Stomach (tissue), 9 donors: Measurements from ENCODE around the gene MED15. TPM values are rescaled to one million over a fixed set of nuclear protein-coding genes. Genes with fewer than 3 reads are reported as not detected.

Experiments used
- DNase-seq, 2 donors: peaks; one replicate each; pipeline versions ENCODE4 v3.0.0 to v3.0.0-alpha.2; 2013 to 2019
- H3K27ac ChIP-seq, 5 donors: fragments of 200-600 bp in 4 of 5; sonication (generic) in 4 of 5; one replicate each; pipeline ENCODE4 v1.5.1; 2013 to 2019; ENCODE audit warnings: mild to moderate bottlenecking in 1 of 5, moderate library complexity in 1 of 5
- H3K27me3 ChIP-seq, 3 donors: fragments of 200-600 bp; sonication (generic); one replicate each; pipeline ENCODE4 v1.5.1; 2017 to 2019; ENCODE audit warnings: mixed run types in 1 of 3
- H3K36me3 ChIP-seq, 4 donors: fragments of 200-600 bp; sonication (generic); 1 replicate in 3 of 4; 2 replicates in 1 of 4; pipeline ENCODE4 v1.5.1; 2016 to 2019
- H3K4me1 ChIP-seq, 4 donors: fragments of 200-600 bp; sonication (generic); one replicate each; pipeline ENCODE4 v1.5.1; 2016 to 2019
- H3K4me3 ChIP-seq, 4 donors: fragments of 200-600 bp; sonication (generic) in 3 of 4; one replicate each; pipeline ENCODE4 v1.5.1; 2016 to 2019; ENCODE audit warnings: mild to moderate bottlenecking in 1 of 4
- H3K9me3 ChIP-seq, 4 donors: fragments of 200-600 bp; sonication (generic); one replicate each; pipeline ENCODE4 v1.5.1; 2016 to 2019
- EP300 ChIP-seq: sonication (generic); formaldehyde crosslinking; IDR thresholded peaks from one replicate; pipeline ENCODE4 v1.6.1; 2017; ENCODE audit warnings: antibody characterized with exemption
- POLR2A ChIP-seq, 4 donors: fragments of 450-650 bp; IDR thresholded peaks; one replicate each; pipeline ENCODE4 v1.6.1; 2016; ENCODE audit warnings: antibody characterized with exemption in 4 of 4, control low read depth in 2 of 4, mild to moderate bottlenecking in 1 of 4, moderate library complexity in 1 of 4
- POLR2AphosphoS5 ChIP-seq, 3 donors: sonication (generic); formaldehyde crosslinking; IDR thresholded peaks; one replicate each; pipeline ENCODE4 v1.6.1; 2016; ENCODE audit warnings: antibody characterized with exemption in 3 of 3
- WGBS, 5 donors: extraction: QIAGEN DNeasy Blood & Tissue Kit in 3 of 5; methylation state at CpG; one replicate each; pipeline versions ENCODE4 v1.1.5 to v1.1.7; 2013 to 2018; 5-methylcytosine and 5-hydroxymethylcytosine counted together
- intact Hi-C: fragments of 100-400 bp; cut with DNase I; formaldehyde crosslinking; loops from one replicate; pipeline ENCODE4 v1.15.1; 2023; ENCODE audit warnings: low total_unique reads
- polyA plus RNA-seq, 3 donors: library from polyadenylated mRNA; stranded (reverse); fragments of 200-250 nt; gene quantifications; one replicate each; pipeline ENCODE4 v1.2.3, GENCODE V29; 2013
- total RNA-seq, 5 donors: library from RNA; depleted of rRNA; stranded (reverse); fragments of >200 nt; gene quantifications; one replicate each; pipeline versions ENCODE4 v1.1.0 to v1.2.3, GENCODE V29; 2014 to 2016
- TF ChIP-seq, protein P1 (sequence below), 7 experiments: fragments of 450-650 bp in 4 of 7; fragments of 200-600 bp in 3 of 7; sonication (generic) in 3 of 7; IDR thresholded peaks; one replicate each; pipeline ENCODE4 v1.5.1; 2016 to 2019; ENCODE audit warnings: antibody characterized with exemption in 7 of 7, control low read depth in 2 of 7, mild to moderate bottlenecking in 1 of 7
- donor health status: healthy with polysubstance abuse.
- donor health status: Bipolar disorder and iron deficiency.
- donor health status: healthy.

MED15 gene
- total and polyA plus RNA-seq, 8 donors, result 28.3 to 289 (median 69.6) TPM

DNA sequence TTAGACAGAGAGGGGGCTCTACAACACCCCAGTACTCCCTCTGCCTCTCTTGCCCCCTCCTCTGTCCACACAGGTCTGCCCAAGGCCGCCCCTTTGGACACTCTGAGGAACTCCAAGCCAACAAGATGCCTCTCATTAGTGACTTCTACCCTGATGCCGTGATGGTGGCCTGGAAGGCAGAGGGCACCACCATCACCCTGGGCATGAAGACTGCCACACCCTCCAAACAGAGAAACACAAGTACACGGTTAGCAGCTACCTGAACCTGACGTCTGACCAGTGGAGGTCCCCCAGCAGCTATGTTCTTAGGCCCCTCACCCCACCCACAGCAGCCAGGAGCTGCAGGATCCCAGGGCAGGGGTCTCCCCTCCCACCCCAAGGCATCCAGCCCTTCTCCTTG lies 125.1 kb downstream of the MED15 start:
- no peak overlapping the region for H3K4me3 ChIP-seq
- peaks cover 0 to 38% (median 5%) of the 10 kb centered on the region in 3 donors for H3K27me3 ChIP-seq
- no peak overlapping the region for H3K27ac ChIP-seq
- intact Hi-C loops, result no loop called here
- WGBS, 5 donors, result 49 to 62% (median 59%) methylated on average over 4 of the region's 4 CpGs
- peaks cover 0 to 1% (median 0%) of the 10 kb centered on the region in 4 donors for H3K4me1 ChIP-seq
- TF ChIP-seq, protein P1, sequence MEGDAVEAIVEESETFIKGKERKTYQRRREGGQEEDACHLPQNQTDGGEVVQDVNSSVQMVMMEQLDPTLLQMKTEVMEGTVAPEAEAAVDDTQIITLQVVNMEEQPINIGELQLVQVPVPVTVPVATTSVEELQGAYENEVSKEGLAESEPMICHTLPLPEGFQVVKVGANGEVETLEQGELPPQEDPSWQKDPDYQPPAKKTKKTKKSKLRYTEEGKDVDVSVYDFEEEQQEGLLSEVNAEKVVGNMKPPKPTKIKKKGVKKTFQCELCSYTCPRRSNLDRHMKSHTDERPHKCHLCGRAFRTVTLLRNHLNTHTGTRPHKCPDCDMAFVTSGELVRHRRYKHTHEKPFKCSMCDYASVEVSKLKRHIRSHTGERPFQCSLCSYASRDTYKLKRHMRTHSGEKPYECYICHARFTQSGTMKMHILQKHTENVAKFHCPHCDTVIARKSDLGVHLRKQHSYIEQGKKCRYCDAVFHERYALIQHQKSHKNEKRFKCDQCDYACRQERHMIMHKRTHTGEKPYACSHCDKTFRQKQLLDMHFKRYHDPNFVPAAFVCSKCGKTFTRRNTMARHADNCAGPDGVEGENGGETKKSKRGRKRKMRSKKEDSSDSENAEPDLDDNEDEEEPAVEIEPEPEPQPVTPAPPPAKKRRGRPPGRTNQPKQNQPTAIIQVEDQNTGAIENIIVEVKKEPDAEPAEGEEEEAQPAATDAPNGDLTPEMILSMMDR (IDR thresholded peaks at IDR 0.05), result no peak
- TF ChIP-seq POLR2AphosphoS5 (IDR thresholded peaks at IDR 0.05) (no peak), POLR2A (IDR thresholded peaks at IDR 0.05) (no peak), EP300 (no peak)
- no peak for DNase-seq
- H3K9me3 ChIP-seq, result no peaks in the 10 kb centered on the region
- no peaks in the 10 kb centered on the region for H3K36me3 ChIP-seq

DNA sequence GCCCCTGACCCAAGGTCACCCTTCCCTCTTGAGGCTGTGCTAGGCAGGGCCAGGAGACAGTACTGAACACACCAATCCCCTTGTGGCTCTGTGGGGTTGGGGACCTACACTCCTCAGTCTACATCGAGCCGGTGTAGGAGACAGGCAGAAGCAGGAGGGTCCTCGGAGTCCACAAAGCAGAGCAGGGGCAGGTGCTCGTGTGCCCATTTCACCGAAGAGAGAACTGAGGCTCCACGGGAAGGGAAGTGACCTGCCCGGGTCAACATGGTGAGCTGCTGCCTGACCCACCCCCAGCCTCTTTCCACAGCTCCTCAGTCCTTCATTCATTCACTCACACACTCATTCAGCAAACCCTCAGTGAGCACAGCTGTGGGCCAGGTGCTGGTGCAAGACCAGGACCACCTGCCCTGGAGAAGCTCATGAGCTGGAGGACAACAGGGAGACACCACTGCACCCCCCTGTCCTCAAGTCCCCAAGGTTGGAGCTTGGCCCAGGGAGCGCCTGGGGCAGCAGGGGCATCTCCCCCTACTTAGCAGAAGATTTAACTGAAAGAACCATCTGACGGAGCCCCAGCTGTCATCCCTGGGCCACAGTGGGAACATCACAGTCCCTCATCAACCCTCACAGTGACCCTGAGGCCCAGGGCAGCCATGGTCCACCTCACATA lies 127.3 kb downstream of the MED15 start:
- DNase-seq, result no peak
- intact Hi-C loops, result no loop called here
- TF ChIP-seq POLR2A (IDR thresholded peaks at IDR 0.05) (no peak), EP300 (no peak), POLR2AphosphoS5 (IDR thresholded peaks at IDR 0.05) (no peak)
- TF ChIP-seq, protein P1 (IDR thresholded peaks at IDR 0.05), result no peak
- H3K4me3 ChIP-seq, result no peak overlapping the region
- WGBS, 5 donors, result 75 to 95% (median 88%) methylated on average over 8 to 9 of the region's 9 CpGs
- no peak overlapping the region for H3K27ac ChIP-seq
- no peaks in the 10 kb centered on the region for H3K36me3 ChIP-seq
- peaks cover 0 to 15% (median 6%) of the 10 kb centered on the region in 4 donors for H3K4me1 ChIP-seq
- no peaks in the 10 kb centered on the region for H3K9me3 ChIP-seq
- peaks cover 0 to 47% (median 5%) of the 10 kb centered on the region in 3 donors for H3K27me3 ChIP-seq

DNA sequence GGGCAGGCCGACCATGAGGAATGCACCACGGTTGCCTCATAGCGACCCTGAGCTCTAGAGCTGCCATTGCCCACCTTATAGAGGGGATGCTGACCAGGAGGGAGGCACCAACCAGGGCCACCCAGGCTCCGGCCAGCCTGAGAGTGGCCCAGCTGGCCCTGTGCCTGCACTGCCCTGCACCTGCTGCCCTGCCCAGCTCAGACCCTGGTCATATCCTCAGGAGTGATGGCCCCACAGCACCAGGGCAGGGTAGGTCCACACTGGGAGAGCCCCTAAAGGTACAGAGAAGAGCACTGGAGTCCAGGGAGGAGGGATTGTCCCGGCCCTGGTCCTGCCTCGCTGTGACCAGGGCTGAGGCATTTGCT lies 127.8 kb downstream of the MED15 start:
- intact Hi-C loops, result no loop called here
- Histone ChIP-seq H3K36me3 (no peaks in the 10 kb centered on the region), H3K27ac (no peak overlapping the region), H3K27me3 (peaks cover 0 to 47% (median 5%) of the 10 kb centered on the region in 3 donors), H3K4me1 (peaks cover 0 to 15% (median 6%) of the 10 kb centered on the region in 4 donors), H3K9me3 (no peaks in the 10 kb centered on the region), H3K4me3 (no peak overlapping the region)
- TF ChIP-seq POLR2AphosphoS5 (IDR thresholded peaks at IDR 0.05), result no peak
- TF ChIP-seq, protein P1 (IDR thresholded peaks at IDR 0.05), result no peak
- TF ChIP-seq POLR2A (IDR thresholded peaks at IDR 0.05), result no peak
- no peak for TF ChIP-seq EP300
- DNase-seq, result no peak
- WGBS, 5 donors, result 42 to 84% (median 81%) methylated on average over 2 to 6 of the region's 6 CpGs

DNA sequence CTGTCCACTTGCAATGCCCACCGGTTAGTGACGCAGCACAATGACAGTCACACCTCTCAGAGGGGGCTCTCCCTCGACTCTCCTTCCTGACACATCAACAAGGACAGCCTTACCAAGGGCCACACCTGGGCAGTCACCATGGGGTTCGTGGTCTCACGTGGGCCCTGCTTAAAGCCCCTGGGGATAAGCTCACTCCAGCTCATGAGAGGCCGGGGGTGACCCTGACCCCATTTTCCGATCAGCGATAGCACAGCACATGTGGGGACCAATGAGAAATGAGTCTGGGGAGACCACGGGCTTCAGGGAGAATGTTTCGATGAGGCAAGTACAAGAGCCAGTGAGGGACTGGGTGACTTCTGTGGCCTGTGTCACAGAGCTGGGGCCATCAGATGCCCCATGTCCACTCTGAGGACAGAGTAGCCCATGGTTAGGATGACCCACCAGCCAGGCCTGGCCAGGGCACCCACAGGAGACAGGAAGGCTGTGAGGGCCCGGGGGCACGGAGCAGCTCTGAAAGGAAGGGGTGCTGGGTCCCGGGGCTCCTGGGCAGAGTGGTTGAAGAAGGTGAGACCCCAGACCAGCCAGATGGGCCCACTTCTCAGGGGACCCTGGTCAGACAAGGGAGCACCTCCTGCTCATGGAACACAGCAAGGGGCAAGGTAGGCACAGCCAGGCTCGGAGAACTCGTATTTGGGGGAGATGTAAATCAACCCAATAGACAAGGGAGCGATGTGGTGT lies 128.8 kb downstream of the MED15 start:
- DNase-seq, result no peak
- Histone ChIP-seq H3K4me3 (no peak overlapping the region), H3K4me1 (peaks cover under 1 to 20% (median 10%) of the 10 kb centered on the region in 4 donors), H3K9me3 (no peaks in the 10 kb centered on the region), H3K27ac (no peak overlapping the region), H3K36me3 (no peaks in the 10 kb centered on the region), H3K27me3 (peaks cover 0 to 50% (median 5%) of the 10 kb centered on the region in 3 donors)
- WGBS, 5 donors, result 83 to 91% (median 90%) methylated on average over 16 of the region's 16 CpGs
- TF ChIP-seq, protein P1 (IDR thresholded peaks at IDR 0.05), result no peak
- TF ChIP-seq POLR2AphosphoS5 (IDR thresholded peaks at IDR 0.05) (no peak), POLR2A (IDR thresholded peaks at IDR 0.05) (no peak), EP300 (no peak)
- intact Hi-C loops, result no loop called here
